Tibial nerve (tissue), 4 donors: Measurements from ENCODE around the gene NFIA.

Source experiments
- EP300 ChIP-seq, 2 donors: sonication (generic); formaldehyde crosslinking; IDR thresholded peaks; one replicate each; pipeline ENCODE4 v1.6.1; 2017; ENCODE audit warnings: antibody characterized with exemption in 2 of 2, mild to moderate bottlenecking in 1 of 2
- TF ChIP-seq, protein P1 (sequence below), 5 experiments: fragments of 200-600 bp in 3 of 5; fragments of 450-650 bp in 2 of 5; sonication (generic) in 3 of 5; IDR thresholded peaks; one replicate each; pipeline ENCODE4 v1.5.1; 2016 to 2019; ENCODE audit warnings: antibody characterized with exemption in 5 of 5, mild to moderate bottlenecking in 3 of 5, moderate library complexity in 2 of 5

DNA sequence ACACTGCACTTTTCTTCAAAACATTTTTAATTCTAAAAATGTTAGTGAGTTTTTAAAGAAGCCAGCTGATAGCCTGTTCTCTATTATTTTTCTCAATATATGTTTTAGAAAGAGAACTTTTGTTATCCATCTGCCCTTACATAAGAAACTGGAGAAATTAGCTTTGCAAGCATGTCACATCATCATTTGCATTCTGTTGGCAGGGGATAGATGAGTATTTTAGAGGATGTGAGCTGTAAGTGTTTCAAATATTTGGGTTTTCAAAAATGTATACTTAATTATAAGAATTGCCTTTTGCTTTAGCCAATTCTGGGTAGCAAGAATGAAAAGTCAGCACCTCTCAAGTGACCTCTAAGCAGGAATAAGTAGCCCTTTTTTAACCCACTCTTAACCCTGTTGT is 7.4 kb downstream of the NFIA start:
- TF ChIP-seq, protein P1, sequence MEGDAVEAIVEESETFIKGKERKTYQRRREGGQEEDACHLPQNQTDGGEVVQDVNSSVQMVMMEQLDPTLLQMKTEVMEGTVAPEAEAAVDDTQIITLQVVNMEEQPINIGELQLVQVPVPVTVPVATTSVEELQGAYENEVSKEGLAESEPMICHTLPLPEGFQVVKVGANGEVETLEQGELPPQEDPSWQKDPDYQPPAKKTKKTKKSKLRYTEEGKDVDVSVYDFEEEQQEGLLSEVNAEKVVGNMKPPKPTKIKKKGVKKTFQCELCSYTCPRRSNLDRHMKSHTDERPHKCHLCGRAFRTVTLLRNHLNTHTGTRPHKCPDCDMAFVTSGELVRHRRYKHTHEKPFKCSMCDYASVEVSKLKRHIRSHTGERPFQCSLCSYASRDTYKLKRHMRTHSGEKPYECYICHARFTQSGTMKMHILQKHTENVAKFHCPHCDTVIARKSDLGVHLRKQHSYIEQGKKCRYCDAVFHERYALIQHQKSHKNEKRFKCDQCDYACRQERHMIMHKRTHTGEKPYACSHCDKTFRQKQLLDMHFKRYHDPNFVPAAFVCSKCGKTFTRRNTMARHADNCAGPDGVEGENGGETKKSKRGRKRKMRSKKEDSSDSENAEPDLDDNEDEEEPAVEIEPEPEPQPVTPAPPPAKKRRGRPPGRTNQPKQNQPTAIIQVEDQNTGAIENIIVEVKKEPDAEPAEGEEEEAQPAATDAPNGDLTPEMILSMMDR (IDR thresholded peaks at IDR 0.05): no peak
- TF ChIP-seq EP300 (IDR thresholded peaks at IDR 0.05): no peak
